Measurements from ENCODE around the gene SULT1E1.

GRCh38 chr4:69855822-69856221 is 4.1 kb downstream of the SULT1E1 start:
- TF ChIP-seq EZH2 (IDR thresholded peaks at IDR 0.05; ENCODE audit: low read length, missing control alignments) (no peak), CTCF (conservative IDR thresholded peaks at IDR 0.05 in 1 of 2, IDR thresholded peaks at IDR 0.05 in 1 of 2; ENCODE audit: low read depth in 1 of 2, low read length in 2 of 2) (no peak)
